ENCODE data around the gene HCN2. TPM values are rescaled to one million over a fixed set of nuclear protein-coding genes. Genes with fewer than 3 reads are reported as not detected.

HCN2 gene
- total and polyA plus RNA-seq, 9 of the 15 experiments (the other 6 are each of a cell fraction or from before 2014, with no cell fraction given) = 0.29 to 4.2 (median 0.82) TPM; not detected in 2

GRCh38 chr19:570937-571565 is 18.6 kb upstream of the HCN2 start (continued):
- TF ChIP-seq, protein P1, sequence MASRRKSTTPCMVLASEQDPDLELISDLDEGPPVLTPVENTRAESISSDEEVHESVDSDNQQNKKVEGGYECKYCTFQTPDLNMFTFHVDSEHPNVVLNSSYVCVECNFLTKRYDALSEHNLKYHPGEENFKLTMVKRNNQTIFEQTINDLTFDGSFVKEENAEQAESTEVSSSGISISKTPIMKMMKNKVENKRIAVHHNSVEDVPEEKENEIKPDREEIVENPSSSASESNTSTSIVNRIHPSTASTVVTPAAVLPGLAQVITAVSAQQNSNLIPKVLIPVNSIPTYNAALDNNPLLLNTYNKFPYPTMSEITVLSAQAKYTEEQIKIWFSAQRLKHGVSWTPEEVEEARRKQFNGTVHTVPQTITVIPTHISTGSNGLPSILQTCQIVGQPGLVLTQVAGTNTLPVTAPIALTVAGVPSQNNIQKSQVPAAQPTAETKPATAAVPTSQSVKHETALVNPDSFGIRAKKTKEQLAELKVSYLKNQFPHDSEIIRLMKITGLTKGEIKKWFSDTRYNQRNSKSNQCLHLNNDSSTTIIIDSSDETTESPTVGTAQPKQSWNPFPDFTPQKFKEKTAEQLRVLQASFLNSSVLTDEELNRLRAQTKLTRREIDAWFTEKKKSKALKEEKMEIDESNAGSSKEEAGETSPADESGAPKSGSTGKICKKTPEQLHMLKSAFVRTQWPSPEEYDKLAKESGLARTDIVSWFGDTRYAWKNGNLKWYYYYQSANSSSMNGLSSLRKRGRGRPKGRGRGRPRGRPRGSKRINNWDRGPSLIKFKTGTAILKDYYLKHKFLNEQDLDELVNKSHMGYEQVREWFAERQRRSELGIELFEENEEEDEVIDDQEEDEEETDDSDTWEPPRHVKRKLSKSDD (conservative IDR thresholded peaks at IDR 0.05; ENCODE audit: low read length) = no peak
- TF ChIP-seq, protein P2, sequence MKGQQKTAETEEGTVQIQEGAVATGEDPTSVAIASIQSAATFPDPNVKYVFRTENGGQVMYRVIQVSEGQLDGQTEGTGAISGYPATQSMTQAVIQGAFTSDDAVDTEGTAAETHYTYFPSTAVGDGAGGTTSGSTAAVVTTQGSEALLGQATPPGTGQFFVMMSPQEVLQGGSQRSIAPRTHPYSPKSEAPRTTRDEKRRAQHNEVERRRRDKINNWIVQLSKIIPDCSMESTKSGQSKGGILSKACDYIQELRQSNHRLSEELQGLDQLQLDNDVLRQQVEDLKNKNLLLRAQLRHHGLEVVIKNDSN (CRISPR knock-in tag; IDR thresholded peaks at IDR 0.05) = 0 out of 2 replicates have a peak, but pooled peaks have one; percentile 22
- TF ChIP-seq CREB1 (IDR thresholded peaks at IDR 0.05) = no peak; the same call in 1 of the 2 replicates
- peak; percentile 37; the same call in 1 of the 2 replicates for TF ChIP-seq CREB1 (CRISPR knock-in tag; IDR thresholded peaks at IDR 0.05)
- TF ChIP-seq POLR2AphosphoS5 (IDR thresholded peaks at IDR 0.05; ENCODE audit: control insufficient read depth, insufficient read depth, low read depth, low read length) = 0 out of 2 replicates have a peak, but pooled peaks have one; percentile 7
- TF ChIP-seq, protein P3, sequence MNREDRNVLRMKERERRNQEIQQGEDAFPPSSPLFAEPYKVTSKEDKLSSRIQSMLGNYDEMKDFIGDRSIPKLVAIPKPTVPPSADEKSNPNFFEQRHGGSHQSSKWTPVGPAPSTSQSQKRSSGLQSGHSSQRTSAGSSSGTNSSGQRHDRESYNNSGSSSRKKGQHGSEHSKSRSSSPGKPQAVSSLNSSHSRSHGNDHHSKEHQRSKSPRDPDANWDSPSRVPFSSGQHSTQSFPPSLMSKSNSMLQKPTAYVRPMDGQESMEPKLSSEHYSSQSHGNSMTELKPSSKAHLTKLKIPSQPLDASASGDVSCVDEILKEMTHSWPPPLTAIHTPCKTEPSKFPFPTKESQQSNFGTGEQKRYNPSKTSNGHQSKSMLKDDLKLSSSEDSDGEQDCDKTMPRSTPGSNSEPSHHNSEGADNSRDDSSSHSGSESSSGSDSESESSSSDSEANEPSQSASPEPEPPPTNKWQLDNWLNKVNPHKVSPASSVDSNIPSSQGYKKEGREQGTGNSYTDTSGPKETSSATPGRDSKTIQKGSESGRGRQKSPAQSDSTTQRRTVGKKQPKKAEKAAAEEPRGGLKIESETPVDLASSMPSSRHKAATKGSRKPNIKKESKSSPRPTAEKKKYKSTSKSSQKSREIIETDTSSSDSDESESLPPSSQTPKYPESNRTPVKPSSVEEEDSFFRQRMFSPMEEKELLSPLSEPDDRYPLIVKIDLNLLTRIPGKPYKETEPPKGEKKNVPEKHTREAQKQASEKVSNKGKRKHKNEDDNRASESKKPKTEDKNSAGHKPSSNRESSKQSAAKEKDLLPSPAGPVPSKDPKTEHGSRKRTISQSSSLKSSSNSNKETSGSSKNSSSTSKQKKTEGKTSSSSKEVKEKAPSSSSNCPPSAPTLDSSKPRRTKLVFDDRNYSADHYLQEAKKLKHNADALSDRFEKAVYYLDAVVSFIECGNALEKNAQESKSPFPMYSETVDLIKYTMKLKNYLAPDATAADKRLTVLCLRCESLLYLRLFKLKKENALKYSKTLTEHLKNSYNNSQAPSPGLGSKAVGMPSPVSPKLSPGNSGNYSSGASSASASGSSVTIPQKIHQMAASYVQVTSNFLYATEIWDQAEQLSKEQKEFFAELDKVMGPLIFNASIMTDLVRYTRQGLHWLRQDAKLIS (CRISPR knock-in tag; IDR thresholded peaks at IDR 0.05) = peak; percentile 68; the same call in 1 of the 2 replicates
- TF ChIP-seq, protein P4, sequence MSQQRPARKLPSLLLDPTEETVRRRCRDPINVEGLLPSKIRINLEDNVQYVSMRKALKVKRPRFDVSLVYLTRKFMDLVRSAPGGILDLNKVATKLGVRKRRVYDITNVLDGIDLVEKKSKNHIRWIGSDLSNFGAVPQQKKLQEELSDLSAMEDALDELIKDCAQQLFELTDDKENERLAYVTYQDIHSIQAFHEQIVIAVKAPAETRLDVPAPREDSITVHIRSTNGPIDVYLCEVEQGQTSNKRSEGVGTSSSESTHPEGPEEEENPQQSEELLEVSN (IDR thresholded peaks at IDR 0.05; ENCODE audit: borderline replicate concordance in 1 of 2, extremely low read depth in 1 of 2, insufficient read depth in 1 of 2, insufficient read length in 1 of 2, low read depth in 1 of 2, low read length in 1 of 2, poor library complexity in 1 of 2, severe bottlenecking in 1 of 2) = peak; percentile 75 to 84
- TF ChIP-seq HBP1 (CRISPR knock-in tag; IDR thresholded peaks at IDR 0.05) = 0 out of 2 replicates have a peak, but pooled peaks have one; percentile 33
- TF ChIP-seq, protein P5, sequence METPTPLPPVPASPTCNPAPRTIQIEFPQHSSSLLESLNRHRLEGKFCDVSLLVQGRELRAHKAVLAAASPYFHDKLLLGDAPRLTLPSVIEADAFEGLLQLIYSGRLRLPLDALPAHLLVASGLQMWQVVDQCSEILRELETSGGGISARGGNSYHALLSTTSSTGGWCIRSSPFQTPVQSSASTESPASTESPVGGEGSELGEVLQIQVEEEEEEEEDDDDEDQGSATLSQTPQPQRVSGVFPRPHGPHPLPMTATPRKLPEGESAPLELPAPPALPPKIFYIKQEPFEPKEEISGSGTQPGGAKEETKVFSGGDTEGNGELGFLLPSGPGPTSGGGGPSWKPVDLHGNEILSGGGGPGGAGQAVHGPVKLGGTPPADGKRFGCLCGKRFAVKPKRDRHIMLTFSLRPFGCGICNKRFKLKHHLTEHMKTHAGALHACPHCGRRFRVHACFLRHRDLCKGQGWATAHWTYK (CRISPR knock-in tag; IDR thresholded peaks at IDR 0.05) = no peak
- TF ChIP-seq RBBP5 (IDR thresholded peaks at IDR 0.05; ENCODE audit: borderline replicate concordance, insufficient read depth, low read length, poor library complexity, severe bottlenecking) = no peak
- TF ChIP-seq ZBTB12 (CRISPR knock-in tag; IDR thresholded peaks at IDR 0.05) = no peak
- TF ChIP-seq ZNF699 (CRISPR knock-in tag; IDR thresholded peaks at IDR 0.05; ENCODE audit: insufficient replicate concordance) = no peak
